Glomerular visceral epithelial cell (primary cell): ENCODE data around the gene CENPP.
"Not testable (repeated sequence)": the region's sequence is repeated elsewhere in the genome, so short reads cannot be mapped to it uniquely, and the experiment has no call there.

ENCODE experiments used
- DNase-seq: peaks from one replicate; pipeline ENCODE4 v3.0.0-alpha.2; 2016; ENCODE audit errors: extremely low spot score

Gene CENPP

GRCh38 chr9:92380603-92381002 is 54.9 kb downstream of the CENPP start:
- DNase-seq, result no peak

GRCh38 chr9:92381775-92382174 is 56.0 kb downstream of the CENPP start:
- DNase-seq, result no peak

DNA sequence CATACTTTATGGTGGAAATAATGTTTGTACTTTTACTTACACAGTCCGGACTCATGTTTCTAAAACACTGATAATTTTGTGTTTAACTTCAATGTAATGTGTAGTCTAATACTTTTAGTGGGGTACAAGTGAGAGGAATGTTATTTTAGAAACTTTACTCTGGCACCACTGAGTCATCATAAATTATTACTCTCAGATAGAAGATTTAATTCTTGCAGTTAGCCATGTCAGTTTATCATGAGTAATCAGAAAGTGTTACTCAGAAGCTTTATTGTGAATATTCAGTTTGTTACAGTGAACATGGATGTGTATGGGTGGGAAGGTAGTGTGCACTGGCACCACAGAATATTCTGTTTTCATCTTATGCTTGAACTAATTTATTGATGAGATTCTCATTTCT is 58.6 kb downstream of the CENPP start:
- DNase-seq, result no peak

DNA sequence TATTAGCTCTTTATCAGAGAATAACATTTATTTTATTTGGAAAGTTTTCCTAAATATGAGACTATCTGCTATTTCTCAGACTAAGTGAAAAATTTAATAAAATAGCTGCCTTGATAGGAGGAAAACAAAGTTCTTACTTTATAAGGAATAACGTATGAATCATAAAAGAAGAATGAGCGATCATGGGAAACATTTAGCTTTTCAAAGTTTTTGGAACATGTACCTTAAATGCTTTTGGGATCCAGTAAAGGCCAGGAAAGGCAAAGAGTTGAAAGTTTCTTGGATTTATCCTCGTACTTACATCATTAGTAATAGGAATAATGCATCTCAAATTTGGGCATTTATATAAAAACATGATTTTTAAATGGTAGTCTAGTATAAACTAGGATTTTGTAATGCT is 59.2 kb downstream of the CENPP start:
- DNase-seq, result no peak

- no peak for DNase-seq
Observed at GRCh38 chr9:92385477-92385876, 59.7 kb downstream of the CENPP start.

DNA sequence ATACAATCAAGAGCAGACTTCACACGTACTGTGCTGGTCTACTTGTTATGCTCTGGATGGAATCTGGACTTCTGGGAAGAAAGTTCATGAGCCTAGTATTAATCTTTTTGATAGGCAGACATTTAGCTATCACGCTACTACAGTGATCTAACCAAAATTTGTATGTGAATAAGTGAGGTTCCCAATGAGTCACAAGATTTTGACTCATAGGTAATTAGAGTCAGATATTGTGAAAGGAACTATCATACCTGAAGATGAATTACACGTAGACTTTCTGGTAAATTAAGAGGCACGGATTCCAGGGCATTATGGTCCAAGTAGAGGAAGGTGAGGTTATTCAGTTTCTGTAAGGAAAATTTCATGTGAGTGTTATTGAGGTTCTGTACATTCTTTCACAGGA is 60.2 kb downstream of the CENPP start:
- DNase-seq, result no peak

DNA sequence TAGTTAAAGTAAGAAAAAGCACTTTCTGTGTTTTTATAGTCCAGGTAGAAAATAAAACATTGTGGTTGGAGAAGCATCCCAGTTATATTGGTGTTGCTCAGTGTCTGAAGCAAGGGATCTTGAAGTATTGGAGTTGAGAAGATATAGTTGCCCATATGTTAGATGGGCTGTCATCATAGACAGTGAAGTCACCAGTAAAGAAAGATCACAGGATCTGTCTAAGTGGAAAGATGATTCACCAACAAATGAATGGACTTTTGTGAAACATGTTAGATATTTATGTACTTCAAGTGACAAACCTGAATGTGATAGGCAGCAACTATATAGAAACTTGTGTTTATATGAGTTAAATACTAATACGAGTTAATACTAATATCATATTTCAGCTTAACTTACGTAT is 66.9 kb downstream of the CENPP start:
- DNase-seq, result no peak

DNA sequence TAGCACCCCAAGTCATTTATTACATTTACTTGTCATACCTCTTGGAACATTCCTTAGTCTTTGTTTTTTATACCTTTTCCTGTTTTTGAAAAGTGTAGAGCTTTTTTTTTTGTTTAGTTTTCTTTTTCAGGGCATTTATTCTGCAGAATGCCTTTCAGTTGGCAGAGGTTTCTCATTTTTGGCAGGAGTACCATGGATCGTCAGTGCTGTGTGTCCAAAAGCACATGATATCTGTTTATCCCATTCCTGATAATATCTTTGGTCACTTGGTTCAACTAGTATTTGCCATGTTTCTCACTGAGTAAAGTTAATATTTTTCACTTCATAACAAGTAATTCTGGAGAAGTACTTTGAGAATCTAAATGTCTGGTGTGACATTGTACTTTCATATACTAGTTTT is 67.9 kb downstream of the CENPP start:
- DNase-seq, result no peak

DNA sequence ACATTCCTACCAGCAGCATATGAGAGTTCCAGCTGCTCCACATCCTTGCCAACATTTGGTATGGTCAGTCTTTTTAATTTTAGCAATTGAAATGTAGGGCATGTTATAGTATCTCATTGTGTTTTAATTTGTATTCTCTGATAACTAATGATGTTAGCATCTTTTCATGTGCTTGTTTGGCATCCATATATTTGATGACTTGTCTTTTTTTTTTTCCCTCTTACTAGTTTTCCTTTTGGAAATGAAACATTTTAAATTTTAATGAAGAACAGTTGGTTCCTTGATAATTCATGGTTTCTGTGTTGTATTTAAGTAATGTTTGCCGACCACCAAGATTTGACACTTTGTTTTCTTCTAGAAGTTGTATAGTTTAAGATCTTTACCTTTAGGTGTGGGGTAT is 69.9 kb downstream of the CENPP start:
- no peak for DNase-seq

GRCh38 chr9:92397853-92398252 is 72.1 kb downstream of the CENPP start:
- DNase-seq, result no peak

GRCh38 chr9:92402360-92402759 is 76.6 kb downstream of the CENPP start:
- DNase-seq, result peak; percentile 41

- no peak for DNase-seq
Observed at GRCh38 chr9:92402826-92403745, 77.3 kb downstream of the CENPP start.

GRCh38 chr9:92404042-92404836 is 78.5 kb downstream of the CENPP start, which contains the start of gene OGN:
Gene OGN, minus strand, starts transcription at chr9:92404578. Its CDS starts 1,171 bp downstream, at chr9:92403407.
- no peak for DNase-seq

GRCh38 chr9:92405818-92406217 is 80.1 kb downstream of the CENPP start:
- no peak for DNase-seq

- no peak for DNase-seq
Observed at GRCh38 chr9:92406477-92406876, 80.7 kb downstream of the CENPP start.

- DNase-seq, result no peak
Observed at GRCh38 chr9:92407818-92408217, 82.1 kb downstream of the CENPP start.

DNA sequence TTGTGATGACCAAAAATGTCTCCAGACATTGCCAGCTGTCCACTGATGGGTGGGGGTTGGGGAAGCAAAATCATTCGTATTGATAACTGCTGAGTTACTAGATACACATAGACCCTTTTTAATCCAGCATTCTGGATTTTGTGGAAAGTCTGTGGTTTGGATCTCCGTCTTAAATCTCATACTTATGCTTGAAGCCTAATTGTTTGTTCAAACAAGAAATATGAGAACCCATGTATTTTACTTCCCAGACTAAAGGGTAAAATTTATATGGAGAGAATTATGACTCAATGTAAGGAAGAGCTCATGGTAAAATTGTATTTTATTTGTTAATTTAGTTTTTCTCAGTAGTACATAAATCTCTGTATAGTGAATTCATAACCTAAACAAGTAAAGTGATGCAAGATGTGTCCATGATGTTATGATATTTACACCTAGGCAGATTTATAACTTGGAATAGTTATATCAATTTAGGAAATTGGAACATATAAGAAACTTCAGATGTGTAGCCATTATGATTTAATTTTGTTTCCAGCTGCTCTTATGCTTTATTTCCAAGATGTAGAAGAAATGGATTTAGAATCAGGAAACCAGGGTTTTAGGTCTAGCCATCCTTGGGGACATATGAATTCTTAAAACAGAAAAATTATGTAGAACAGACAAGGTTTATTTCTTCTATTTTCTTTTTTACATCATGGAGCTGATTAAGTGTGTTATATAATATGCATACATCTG is 83.2 kb downstream of the CENPP start:
- no peak for DNase-seq

DNA sequence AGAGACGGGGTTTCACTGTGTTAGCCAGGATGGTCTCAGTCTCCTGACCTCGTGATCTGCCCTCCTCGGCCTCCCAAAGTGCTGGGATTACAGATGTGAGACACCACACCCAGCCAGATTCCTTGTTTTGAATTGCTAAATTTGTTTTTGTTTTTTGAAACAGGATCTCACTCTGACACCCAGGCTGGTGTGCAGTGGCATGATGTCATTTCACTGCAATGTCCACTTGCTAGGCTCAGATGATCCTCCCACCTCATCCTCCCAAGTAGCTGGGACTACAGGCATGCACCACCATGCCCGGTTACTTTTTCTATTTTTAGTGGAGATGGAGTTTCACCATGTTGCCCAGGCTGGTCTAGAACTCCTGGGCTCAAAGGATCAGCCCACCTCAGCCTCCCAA is 85.4 kb downstream of the CENPP start:
- not testable (repeated sequence) for DNase-seq

- DNase-seq, result no peak
Observed at GRCh38 chr9:92414566-92414965, 88.8 kb downstream of the CENPP start.

DNA sequence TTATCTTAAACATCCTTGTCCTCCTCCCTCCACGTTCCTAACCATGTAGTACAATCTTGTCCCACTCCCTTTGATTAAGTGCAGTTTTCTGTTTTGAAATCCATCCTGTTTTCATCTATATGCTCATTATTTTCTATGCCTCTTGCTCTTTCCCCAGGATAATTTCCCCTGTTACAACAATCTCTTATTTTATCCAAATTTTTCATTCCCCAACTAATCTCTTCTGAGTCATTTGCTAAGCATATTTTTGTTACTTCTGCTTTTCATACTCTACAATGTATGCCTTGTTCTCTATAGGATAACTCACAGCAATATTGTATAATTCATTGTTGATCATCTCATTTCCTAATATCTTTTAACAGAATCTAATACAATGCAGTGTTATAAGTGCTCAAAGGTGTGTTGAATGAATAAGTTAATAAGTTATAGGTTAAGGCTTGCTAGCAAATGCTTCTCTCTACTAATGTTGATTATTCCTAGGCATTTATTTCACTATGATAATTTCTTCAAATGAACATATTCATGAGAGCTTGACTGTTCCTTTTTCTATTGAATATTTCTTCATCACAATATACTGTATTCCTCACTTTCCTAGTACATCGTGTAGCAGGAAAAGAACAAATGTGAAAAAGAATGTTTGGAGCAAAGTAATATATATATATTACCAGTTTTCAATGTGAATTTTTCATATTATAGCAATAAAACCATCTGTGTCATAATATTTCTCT is 97.0 kb downstream of the CENPP start:
- DNase-seq, result no peak

- no peak for DNase-seq
Observed at GRCh38 chr9:92423612-92424011, 97.9 kb downstream of the CENPP start.
